ENCODE results near the gene FBN1.

GRCh38 chr15:48584812-48585563 lies 60.5 kb downstream of the FBN1 start:
- TF ChIP-seq CTCF (conservative IDR thresholded peaks at IDR 0.05; ENCODE audit: low read depth in 2 of 2): no peak
- no peak for TF ChIP-seq POLR2AphosphoS5 (IDR thresholded peaks at IDR 0.05; ENCODE audit: low read depth)
- TF ChIP-seq NANOG (IDR thresholded peaks at IDR 0.05; ENCODE audit: borderline replicate concordance): no peak
- no peak for TF ChIP-seq EZH2 (IDR thresholded peaks at IDR 0.05; ENCODE audit: low read depth, unreplicated experiment)
- TF ChIP-seq CREB1 (CRISPR knock-in tag; IDR thresholded peaks at IDR 0.05; ENCODE audit: low read depth): no peak
- TF ChIP-seq ZNF331 (CRISPR knock-in tag; IDR thresholded peaks at IDR 0.05; ENCODE audit: low read depth): no peak
- TF ChIP-seq REST (IDR thresholded peaks at IDR 0.05; ENCODE audit: unreplicated experiment): no peak
- TF ChIP-seq EZH2phosphoT487 (IDR thresholded peaks at IDR 0.05; ENCODE audit: unreplicated experiment): no peak
- TF ChIP-seq STAT1 (IDR thresholded peaks at IDR 0.05; ENCODE audit: unreplicated experiment): no peak
